22Rv1 (cell line): ENCODE results near the gene AGER.

Experiments
- CTCF ChIP-seq: fragments of 450-650 bp; IDR thresholded peaks from 2 replicates; pipeline ENCODE4 v1.5.1; 2017; ENCODE audit warnings: mild to moderate bottlenecking
- ZFX ChIP-seq: fragments of 450-650 bp; IDR thresholded peaks from 2 replicates; pipeline ENCODE4 v1.6.1; 2017; ENCODE audit warnings: antibody characterized with exemption, borderline replicate concordance

- TF ChIP-seq CTCF = no peak
- no peak for TF ChIP-seq ZFX
These were observed 24.9 kb upstream of the AGER start for GRCh38 chr6:32208996-32209395.
